ENCODE measurements around the gene PHETA1.
A peak's percentile ranks its signal among the peaks of the same experiment; 100 is the strongest.

PHETA1 gene

GRCh38 chr12:111368788-111369495 lies at the start of gene PHETA1:
Gene PHETA1 (minus strand): TSS chr12:111369095. CDS start chr12:111363427, 5,668 bp downstream.
- peak; percentile 58 to 85 (median 71) for DNase-seq (ENCODE audit: low read depth in 4 of 4, low spot score in 1 of 4)

GRCh38 chr12:111418594-111418880 lies 49.6 kb upstream of the PHETA1 start:
- no peak for DNase-seq (ENCODE audit: low read depth in 4 of 4, low spot score in 1 of 4)

DNA sequence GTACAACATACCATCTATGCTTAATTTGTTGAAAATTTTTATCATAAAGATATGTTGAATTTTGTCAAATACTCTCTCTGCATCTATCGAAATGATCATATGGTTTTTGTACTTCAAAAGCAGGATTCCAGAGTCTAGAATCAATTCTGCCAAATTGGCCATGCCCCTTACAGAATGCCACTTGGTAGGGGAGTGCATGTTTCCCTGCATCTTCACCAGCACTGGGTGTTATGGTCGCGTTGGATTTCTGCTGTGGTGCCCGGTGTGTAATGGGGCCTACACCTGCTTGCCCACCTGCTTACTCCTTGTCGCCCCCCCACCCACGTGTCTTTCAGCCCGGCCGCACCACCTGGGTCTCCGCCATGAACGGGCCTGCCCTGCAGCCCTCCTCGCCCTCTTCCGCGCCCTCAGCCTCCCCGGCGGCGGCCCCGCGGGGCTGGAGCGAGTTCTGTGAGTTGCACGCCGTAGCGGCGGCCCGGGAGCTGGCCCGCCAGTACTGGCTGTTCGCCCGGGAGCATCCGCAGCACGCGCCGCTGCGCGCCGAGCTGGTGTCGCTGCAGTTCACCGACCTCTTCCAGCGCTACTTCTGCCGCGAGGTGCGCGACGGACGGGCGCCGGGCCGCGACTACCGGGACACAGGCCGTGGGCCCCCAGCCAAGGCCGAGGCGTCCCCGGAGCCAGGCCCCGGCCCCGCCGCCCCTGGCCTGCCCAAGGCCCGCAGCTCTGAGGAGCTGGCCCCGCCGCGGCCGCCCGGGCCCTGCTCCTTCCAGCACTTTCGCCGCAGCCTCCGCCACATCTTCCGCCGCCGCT lies 49.1 kb upstream of the PHETA1 start:
- no peak for DNase-seq (ENCODE audit: low read depth in 4 of 4, low spot score in 1 of 4)

GRCh38 chr12:111417290-111417689 lies 48.4 kb upstream of the PHETA1 start:
- no peak for DNase-seq (ENCODE audit: low read depth in 4 of 4, low spot score in 1 of 4)

- no peak for DNase-seq (ENCODE audit: low read depth in 4 of 4, low spot score in 1 of 4)
Observed at GRCh38 chr12:111414711-111415252, 45.9 kb upstream of the PHETA1 start.

DNA sequence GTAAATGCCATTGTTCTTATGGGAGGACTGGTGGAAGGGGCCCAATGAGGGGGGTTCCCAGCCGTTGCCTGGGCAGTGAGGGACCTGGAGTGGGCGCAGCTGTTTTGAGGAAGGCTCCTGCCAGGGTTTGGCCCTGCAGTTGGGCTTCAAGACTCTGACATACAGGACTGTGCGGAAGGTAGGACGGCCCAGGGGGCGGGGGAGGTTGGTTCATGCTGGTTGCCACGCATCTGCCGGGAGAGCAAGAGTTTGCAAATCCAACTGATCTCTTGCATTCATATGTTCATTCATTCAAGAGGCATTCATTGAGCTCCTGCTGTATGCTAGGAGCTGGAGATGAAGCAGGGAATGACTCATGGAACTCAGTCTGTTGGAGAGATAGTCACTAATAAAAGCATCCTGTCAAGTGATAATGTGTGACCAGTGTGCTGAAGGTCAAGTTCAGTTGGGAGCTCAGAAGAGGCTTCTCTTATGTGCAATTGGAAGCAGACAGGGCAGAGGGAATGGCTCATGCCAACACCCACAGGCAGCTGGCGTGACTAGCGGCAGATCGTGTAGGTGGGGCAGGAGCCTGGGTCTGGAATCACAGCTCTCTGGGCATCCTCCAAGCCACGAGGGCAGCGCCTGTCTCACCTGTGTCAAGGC lies 44.7 kb upstream of the PHETA1 start:
- DNase-seq (ENCODE audit: low read depth in 4 of 4, low spot score in 1 of 4): no peak

- no peak for DNase-seq (ENCODE audit: low read depth in 4 of 4, low spot score in 1 of 4)
Observed at GRCh38 chr12:111412830-111413441, 44.0 kb upstream of the PHETA1 start.

GRCh38 chr12:111412007-111412829 lies 43.3 kb upstream of the PHETA1 start:
- no peak for DNase-seq (ENCODE audit: low read depth in 4 of 4, low spot score in 1 of 4)

DNA sequence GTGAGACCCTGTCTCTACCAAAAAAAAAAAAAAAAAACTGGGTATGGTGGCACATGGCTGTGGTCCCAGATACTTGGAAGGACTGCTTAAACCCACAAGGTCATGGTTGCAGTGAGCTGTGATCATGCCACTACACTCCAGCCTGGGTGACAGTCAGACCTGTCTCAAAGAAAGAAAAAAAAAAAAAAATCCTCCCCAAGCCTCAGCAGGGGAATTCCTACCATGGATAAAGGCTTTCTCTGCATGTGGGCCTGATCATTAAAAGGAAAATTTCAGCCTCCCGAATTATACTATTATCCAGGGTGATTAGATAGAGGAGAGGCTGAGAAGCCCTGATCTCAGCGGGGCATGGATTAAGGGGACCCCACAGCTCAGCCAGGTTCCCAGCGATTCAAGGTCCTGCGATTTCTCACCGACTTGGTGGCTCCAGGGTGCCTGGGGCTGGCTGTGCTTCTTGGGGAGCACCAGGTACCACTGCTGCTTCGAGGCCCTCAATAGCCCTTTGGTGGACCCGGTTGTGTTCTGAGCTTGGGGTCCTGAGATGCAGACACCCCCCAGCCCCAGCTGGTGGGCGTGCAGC lies 42.4 kb upstream of the PHETA1 start:
- no peak for DNase-seq (ENCODE audit: low read depth in 4 of 4, low spot score in 1 of 4)

GRCh38 chr12:111410431-111411184 lies 41.7 kb upstream of the PHETA1 start:
- no peak for DNase-seq (ENCODE audit: low read depth in 4 of 4, low spot score in 1 of 4)

DNA sequence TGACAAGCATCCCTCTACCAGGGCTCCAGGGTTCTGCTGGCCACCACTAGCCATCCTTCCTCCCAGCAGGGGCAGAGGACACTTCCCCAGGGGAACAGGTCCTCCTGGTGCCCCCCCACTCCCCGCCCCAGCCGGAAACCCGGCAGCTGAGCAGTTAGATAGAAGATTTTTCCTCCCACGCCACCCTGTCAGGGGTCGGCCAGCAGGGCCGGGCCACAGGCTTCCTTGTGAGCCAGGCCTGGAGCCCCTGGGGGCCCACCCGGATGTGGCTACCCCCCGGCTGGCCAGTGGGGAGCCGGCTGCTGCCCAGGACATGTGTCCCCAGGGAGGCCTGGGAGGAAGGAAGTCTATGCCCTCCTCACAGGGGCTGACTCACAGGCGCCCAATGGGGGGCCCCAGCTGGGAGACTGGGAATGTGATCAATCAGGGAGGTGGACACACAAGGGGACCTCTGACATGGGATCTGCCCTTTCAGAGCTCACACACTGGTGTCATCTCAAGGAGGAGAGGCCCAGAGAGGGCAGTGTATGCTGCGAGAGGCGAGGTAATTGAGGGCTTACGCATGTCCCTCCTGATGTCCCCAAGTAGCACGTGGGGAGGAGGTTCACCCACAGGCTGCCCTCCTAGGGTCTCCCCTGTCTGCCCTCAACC lies 41.0 kb upstream of the PHETA1 start:
- no peak for DNase-seq (ENCODE audit: low read depth in 4 of 4, low spot score in 1 of 4)

DNA sequence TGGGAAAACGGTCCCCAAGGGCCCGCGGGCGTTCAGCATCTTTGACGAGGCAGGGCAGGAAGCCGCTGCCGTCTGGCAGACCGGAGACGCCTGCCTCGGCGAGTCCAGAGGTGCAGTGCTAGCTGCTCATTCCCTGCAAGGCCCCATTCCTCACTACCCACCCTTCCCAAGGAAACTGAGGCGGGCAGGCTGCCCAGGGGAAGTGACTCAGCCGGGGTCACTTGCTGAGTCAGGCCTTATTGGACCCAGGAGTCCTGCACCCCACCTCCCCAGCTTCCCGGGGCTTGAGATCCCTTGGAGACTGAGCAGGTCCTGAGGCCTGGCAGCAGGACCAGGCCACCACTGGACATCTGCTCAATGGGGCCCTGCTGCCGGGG lies 40.5 kb upstream of the PHETA1 start:
- DNase-seq (ENCODE audit: low read depth in 4 of 4, low spot score in 1 of 4): no peak

GRCh38 chr12:111408686-111409402 lies 39.9 kb upstream of the PHETA1 start:
- no peak for DNase-seq (ENCODE audit: low read depth in 4 of 4, low spot score in 1 of 4)

DNA sequence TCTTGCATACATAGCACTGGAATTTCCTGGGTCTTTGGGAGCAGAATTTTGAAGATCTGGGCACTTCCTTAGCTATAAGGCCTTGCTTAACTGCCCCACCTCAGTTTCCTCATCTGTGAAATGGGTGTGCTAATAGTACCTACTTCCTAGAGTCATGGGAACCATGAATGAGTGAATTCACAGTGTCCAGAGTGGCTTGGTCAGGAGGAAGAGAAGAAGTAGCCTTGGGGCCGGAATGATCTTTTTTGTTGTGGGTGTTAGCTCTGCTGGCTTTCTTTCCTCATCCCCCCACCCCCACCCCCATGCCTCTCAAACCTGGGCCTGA lies 39.2 kb upstream of the PHETA1 start:
- no peak for DNase-seq (ENCODE audit: low read depth in 4 of 4, low spot score in 1 of 4)

DNA sequence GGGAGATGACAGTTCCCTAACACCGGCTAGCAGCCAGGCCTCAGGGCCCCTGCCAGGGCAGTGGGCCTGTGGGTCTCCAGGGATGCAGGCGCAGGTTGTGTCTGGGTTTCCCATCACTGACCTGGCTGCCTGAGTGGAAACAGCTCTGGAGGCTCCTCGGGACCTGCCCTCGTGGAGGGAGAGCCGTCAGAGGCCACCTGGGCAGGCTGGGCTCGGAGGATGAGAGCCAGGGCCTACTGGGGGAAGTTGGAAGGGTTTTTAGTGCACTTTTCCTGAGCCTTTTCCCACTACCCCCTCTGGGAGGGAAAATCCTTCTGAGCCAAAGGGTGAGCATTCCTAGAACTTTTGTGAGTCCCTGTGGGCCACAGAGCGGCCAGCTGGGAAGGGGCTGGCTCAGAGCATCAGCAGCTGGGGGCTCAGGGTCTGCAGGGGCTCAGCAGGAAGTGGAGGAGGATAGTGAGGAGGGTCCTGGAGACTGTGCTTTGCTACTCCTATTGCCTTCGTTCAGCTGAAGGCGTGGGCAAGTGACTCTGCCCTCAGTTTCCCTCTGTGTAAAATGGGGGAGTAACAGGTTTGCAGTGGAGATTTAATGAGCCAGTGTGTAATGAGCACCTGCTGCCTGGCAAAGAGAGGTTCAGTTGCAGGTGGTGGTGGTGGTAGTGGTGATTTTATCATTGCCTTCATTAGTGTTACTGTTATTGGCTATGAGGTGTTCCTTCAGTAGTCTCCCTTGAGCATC lies 38.7 kb upstream of the PHETA1 start:
- no peak for DNase-seq (ENCODE audit: low read depth in 4 of 4, low spot score in 1 of 4)

DNA sequence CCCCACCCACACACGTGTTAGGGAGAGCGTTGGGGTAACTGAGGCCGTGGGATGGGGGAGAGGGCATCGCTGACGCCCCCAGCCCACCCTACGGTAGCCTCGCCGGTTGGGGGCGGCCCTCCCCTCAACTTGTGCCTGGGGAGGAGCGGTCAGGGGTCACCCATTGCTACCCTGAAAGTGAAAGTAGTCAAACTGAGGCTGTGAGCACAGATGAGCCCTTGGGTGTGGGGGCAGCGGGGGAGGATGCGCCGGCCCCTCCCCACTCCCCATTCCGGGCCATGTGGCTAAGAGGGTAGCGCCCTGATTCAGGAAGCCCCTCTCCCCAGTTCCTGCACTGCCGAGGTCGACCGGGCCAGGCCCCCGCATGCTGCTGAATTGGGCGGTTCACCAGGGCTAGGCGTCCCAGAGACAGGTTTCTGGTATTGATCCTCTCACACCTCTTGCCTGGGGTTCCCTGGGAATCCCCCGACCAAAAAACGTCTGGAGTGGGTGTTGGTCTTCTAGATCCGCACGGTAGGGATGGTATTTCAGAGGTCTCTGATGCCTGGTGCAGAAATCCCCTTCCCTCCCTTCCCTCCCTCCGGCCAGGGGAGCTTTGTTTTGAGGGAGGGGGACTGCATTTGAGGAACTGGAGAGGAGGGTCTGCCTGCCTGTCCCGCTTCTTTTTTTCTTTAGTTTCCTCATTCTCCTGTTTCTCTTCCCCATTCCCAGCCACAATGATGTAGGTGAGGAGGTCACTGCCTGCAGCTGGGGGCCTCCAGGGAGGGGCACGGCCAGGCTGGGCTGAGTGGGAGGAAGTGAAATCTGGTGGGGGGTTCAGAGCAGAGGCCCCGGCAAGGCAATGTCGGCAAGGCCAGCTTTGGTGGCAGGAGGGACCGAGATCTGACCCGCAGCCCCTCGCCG lies 37.8 kb upstream of the PHETA1 start:
- no peak for DNase-seq (ENCODE audit: low read depth in 4 of 4, low spot score in 1 of 4)
